Parathyroid adenoma (tissue), 2 donors: Measurements from ENCODE around the gene AADACL4.

Experiments used
- H2AFZ ChIP-seq: fragments of 300-600 bp; sonication (generic); one replicate; pipeline ENCODE4 v1.7.0; 2017; ENCODE audit warnings: antibody characterized with exemption, mild to moderate bottlenecking
- H3K27ac ChIP-seq: fragments of 300-600 bp; sonication (generic); one replicate; pipeline ENCODE4 v1.7.0; 2017
- H3K27me3 ChIP-seq: fragments of 300-600 bp; sonication (generic); one replicate; pipeline ENCODE4 v1.7.0; 2017; ENCODE audit warnings: low read length; ENCODE audit not compliant: control insufficient read depth, insufficient read depth
- H3K36me3 ChIP-seq: fragments of 300-600 bp; sonication (generic); one replicate; pipeline ENCODE4 v1.7.0; 2017; ENCODE audit warnings: low read length; ENCODE audit not compliant: control insufficient read depth, insufficient read depth
- H3K4me1 ChIP-seq: fragments of 300-600 bp; sonication (generic); one replicate; pipeline ENCODE4 v1.7.0; 2017; ENCODE audit warnings: control low read depth
- H3K4me2 ChIP-seq: fragments of 300-600 bp; sonication (generic); one replicate; pipeline ENCODE4 v1.7.0; 2017; ENCODE audit warnings: low read length
- H3K4me3 ChIP-seq: fragments of 300-600 bp; sonication (generic); one replicate; pipeline ENCODE4 v1.7.0; 2017; ENCODE audit warnings: low read depth, low read length
- H3K79me2 ChIP-seq: fragments of 300-600 bp; sonication (generic); one replicate; pipeline ENCODE4 v1.7.0; 2017; ENCODE audit warnings: control low read depth
- H3K9ac ChIP-seq: fragments of 300-600 bp; sonication (generic); one replicate; pipeline ENCODE4 v1.7.0; 2017; ENCODE audit warnings: mild to moderate bottlenecking
- H3K9me3 ChIP-seq: fragments of 300-600 bp; sonication (generic); one replicate; pipeline ENCODE4 v1.7.0; 2017; ENCODE audit warnings: low read length; ENCODE audit not compliant: control insufficient read depth
- TF ChIP-seq, protein P1 (sequence below): fragments of 300-600 bp; sonication (generic); IDR thresholded peaks from one replicate; pipeline ENCODE4 v1.7.0; 2017; ENCODE audit warnings: antibody characterized with exemption, mild to moderate bottlenecking
- donor health status: primary hyperparathyroidism.

AADACL4 gene

DNA sequence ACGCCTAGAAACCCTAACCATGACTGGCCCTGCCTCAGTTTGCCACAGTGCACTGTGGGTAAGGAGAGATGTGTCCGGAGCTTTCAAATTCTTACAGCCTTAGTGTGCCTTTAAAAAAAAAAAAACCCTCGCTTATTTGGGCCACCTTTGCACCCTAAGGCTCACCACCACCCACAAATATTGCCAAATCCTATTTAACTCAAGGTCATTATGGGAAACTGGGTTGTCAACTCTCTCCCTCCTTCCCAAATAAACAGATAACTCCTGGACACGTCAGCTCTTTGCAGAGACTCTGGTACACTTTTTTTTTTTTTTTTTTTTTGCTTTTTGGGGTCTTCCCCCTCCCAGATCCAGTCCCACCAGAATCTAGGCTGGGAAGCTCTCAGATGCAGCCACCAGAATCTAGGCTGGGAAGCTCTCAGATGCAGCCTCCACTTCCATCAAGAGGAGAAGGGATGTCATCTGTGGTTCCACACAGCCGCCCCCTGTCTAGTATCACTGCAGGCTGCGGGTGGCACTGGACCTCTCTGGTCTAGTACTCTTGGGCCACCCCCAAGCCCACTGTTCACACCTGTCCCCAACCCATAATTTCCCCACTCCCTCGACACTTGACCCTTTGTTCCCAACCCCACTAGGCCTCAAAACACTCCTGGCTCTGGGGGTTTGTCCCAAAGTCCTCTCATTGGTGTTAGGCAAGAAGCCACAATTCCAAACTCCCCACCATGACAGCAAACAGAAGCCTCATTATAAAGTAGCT is 29.3 kb upstream of the AADACL4 start:
- no peaks in the 10 kb centered on the region for H3K4me1 ChIP-seq
- no peak overlapping the region for H2AFZ ChIP-seq
- H3K27me3 ChIP-seq = no peaks in the 10 kb centered on the region
- peak overlapping the region; percentile 94 for H3K4me2 ChIP-seq
- no peaks in the 10 kb centered on the region for H3K79me2 ChIP-seq
- H3K9ac ChIP-seq = no peak overlapping the region
- TF ChIP-seq, protein P1, sequence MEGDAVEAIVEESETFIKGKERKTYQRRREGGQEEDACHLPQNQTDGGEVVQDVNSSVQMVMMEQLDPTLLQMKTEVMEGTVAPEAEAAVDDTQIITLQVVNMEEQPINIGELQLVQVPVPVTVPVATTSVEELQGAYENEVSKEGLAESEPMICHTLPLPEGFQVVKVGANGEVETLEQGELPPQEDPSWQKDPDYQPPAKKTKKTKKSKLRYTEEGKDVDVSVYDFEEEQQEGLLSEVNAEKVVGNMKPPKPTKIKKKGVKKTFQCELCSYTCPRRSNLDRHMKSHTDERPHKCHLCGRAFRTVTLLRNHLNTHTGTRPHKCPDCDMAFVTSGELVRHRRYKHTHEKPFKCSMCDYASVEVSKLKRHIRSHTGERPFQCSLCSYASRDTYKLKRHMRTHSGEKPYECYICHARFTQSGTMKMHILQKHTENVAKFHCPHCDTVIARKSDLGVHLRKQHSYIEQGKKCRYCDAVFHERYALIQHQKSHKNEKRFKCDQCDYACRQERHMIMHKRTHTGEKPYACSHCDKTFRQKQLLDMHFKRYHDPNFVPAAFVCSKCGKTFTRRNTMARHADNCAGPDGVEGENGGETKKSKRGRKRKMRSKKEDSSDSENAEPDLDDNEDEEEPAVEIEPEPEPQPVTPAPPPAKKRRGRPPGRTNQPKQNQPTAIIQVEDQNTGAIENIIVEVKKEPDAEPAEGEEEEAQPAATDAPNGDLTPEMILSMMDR = no peak
- H3K4me3 ChIP-seq = peak overlapping the region; percentile 88
- H3K9me3 ChIP-seq = no peaks in the 10 kb centered on the region
- no peaks in the 10 kb centered on the region for H3K36me3 ChIP-seq
- H3K27ac ChIP-seq = peak overlapping the region; percentile 93

DNA sequence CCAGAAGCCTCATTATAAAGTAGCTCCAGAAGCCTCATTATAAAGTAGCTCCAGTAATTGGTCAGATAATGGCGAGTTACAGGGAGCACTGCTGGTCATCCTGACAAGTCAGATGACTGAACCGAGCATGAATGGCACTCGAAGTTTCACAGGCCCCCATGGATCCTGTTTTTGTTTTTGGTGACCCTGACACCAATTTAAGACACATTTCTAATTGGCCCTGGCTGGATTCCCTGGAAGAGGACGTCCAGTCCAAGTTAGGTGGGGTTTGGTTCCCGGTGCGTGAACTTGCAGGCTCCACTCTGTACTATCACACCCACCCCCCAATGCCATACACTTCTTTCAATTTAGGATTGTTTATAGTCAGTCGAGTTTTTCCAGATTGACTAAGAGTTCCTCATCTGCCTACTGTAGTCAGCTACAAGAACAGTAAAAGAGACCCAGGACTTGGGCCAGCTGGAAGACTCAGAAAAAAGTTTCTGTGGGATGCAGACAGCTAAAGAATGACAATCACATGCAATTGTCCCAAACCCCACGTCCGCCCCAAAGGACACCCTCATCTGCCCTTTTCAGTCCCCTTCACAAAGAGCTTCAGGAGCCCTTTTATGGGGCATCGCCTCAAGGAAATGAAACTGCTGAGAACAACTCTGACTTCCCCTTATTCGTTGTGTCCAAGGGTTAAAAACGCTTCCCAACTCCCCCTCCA is 28.6 kb upstream of the AADACL4 start:
- Histone ChIP-seq H3K4me2 (peak overlapping the region; percentile 94), H3K36me3 (no peaks in the 10 kb centered on the region), H3K4me3 (peak overlapping the region; percentile 88), H2AFZ (peak overlapping the region; percentile 80), H3K27ac (peak overlapping the region; percentile 93), H3K27me3 (no peaks in the 10 kb centered on the region), H3K79me2 (no peaks in the 10 kb centered on the region), H3K9me3 (no peaks in the 10 kb centered on the region), H3K9ac (no peak overlapping the region), H3K4me1 (no peaks in the 10 kb centered on the region)
- TF ChIP-seq, protein P1 = no peak

DNA sequence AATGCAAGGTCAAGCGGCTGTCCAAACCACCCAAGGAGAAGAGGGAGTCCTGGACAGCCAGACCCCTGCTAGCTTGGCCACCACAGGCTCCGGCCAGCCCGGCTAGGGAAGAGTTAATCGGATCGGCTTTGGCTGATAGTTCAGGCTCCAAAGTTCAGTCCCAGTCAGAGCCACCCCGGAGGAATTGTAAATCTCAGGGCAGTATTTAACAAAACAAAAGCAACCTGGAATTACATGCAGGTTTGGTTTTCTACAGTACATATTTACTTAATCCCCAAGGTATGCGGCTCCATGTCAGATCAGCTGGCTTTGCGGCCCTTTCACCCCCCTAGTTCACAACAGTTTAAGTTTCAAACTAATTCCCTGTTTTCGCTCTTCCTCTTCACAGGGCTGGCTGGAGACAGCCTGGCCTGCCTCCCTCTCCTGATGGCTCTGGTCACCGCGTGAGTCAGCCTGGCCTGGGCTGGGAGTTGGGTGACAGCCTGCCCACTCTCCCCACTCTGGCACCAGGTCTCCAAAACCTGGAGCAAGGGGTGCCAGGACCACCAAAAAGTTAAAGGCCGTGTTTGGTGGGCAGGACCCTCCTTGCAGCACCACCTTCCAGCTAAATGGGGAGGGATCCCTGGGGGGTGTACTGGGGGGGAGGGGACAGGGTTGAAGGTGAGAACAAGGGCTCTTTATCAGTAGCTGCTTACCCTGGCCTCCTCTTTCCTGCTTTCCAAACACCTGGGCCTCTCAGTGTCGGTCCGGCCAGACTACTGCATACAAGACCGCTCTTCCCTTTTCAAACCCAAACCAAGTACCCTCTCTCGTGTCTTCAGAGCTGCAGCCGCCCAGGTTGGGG is 27.8 kb upstream of the AADACL4 start:
- no peaks in the 10 kb centered on the region for H3K27me3 ChIP-seq
- TF ChIP-seq, protein P1 = no peak
- H3K4me2 ChIP-seq = peak overlapping the region; percentile 94
- peak overlapping the region; percentile 14 for H3K9ac ChIP-seq
- H3K9me3 ChIP-seq = no peaks in the 10 kb centered on the region
- H3K27ac ChIP-seq = peak overlapping the region; percentile 93
- peak overlapping the region; percentile 80 for H2AFZ ChIP-seq
- no peaks in the 10 kb centered on the region for H3K36me3 ChIP-seq
- peak overlapping the region; percentile 88 for H3K4me3 ChIP-seq
- no peaks in the 10 kb centered on the region for H3K4me1 ChIP-seq
- no peaks in the 10 kb centered on the region for H3K79me2 ChIP-seq

DNA sequence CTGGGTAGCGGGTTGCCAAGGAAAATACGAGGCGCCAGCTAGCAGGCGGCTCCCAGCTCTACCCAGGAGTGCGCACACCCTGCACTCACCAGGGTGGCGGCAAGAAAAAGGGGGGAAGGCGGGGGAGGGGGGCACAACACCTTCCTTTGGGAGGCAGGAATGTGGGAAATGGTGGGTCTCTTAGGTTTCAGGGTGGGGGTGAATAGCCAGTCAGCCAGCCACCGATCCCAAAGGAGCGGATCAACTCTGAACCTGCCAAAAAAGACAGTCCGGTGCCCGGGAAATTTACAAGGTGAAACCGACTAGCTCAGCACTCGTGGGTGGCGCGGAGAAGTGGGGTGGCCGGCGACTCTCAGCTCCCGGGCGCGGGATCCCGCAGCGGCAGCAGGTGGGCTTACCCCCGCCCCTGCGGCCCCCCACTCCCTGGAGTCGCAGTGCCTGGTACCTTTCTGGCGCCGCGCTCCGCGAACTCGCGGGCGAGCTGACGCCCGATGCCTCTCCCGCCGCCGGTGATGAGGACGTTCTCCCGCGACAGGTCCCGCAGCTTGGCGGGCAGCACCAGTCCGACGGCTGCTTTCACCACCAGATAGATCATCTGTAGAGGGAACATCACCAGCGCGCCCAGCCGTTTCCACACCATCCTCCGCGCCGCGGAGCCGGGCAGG is 27.0 kb upstream of the AADACL4 start:
- Histone ChIP-seq H3K79me2 (no peaks in the 10 kb centered on the region), H3K27me3 (no peaks in the 10 kb centered on the region), H3K9me3 (no peaks in the 10 kb centered on the region), H3K4me1 (no peaks in the 10 kb centered on the region), H3K4me3 (peak overlapping the region; percentile 88), H3K36me3 (no peaks in the 10 kb centered on the region), H2AFZ (peak overlapping the region; percentile 80), H3K4me2 (peak overlapping the region; percentile 94), H3K27ac (peak overlapping the region; percentile 93), H3K9ac (peak overlapping the region; percentile 46)
- TF ChIP-seq, protein P1 = no peak
